Gastrocnemius medialis (tissue), 4 donors: ENCODE measurements around the gene ARHGAP27.
"Not testable (repeated sequence)": the region's sequence is repeated elsewhere in the genome, so short reads cannot be mapped to it uniquely, and the experiment has no call there.

Experiments used
- CTCF ChIP-seq, 5 experiments: fragments of 450-650 bp in 3 of 5; fragments of 200-600 bp in 2 of 5; sonication (generic) in 2 of 5; IDR thresholded peaks in 4 of 5; conservative IDR thresholded peaks in 1 of 5; 1 replicate in 4 of 5; 2 replicates in 1 of 5; pipeline ENCODE4 v1.5.1; 2016 to 2019; ENCODE audit warnings: antibody characterized with exemption in 5 of 5, mild to moderate bottlenecking in 3 of 5, moderate library complexity in 3 of 5
- POLR2A ChIP-seq, 2 donors: fragments of 450-650 bp; IDR thresholded peaks; one replicate each; pipeline ENCODE4 v1.6.1; 2017; ENCODE audit warnings: antibody characterized with exemption in 2 of 2, mild to moderate bottlenecking in 2 of 2, moderate library complexity in 2 of 2

GRCh38 chr17:45443371-45444260, 10.9 kb upstream of the ARHGAP27 start:
- not testable (repeated sequence) for TF ChIP-seq POLR2A (IDR thresholded peaks at IDR 0.05); CTCF (IDR thresholded peaks at IDR 0.05 in 4 of 5, conservative IDR thresholded peaks at IDR 0.05 in 1 of 5)
